ENCODE results near the gene IL5RA.

DNA sequence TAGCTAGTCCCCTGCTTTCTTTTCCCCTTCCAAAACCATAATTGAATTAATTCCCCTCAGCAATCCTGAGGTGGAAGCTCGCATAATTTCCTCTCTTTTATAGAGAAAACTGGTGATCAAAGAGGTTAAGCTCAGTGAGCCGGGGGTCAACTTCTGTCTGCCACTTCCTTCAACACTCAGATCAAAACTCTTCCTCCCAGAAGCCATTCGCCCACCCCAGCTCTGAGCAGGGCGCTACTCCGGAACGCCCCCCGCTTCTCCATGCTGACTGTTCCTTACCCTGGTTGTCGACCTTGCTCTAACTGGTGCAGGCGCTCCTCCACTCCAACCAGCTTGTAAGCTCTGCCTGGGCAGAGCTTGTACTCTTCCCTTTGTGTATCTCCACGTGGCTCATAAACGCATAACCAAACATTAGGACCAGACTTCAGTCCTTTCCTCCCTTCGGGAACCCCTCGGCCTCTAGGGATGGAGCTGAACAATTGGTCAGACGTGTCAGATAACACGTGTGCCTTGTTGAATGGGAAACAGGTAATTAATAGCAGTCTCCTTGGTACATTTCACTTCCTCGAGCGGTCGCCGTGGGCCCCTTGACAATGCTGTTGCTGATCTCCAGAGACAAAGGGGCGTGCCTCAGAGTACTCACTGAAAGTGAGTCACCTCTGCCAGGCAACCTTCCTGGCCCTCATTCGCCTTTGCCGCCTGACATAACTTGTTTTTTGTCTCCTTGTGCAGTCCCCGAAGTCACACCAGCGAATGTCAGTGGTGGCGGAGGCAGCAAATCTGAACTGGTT, 71.8 kb downstream of the IL5RA start:
- TF ChIP-seq POLR2AphosphoS5 (IDR thresholded peaks at IDR 0.05), result no peak
- TF ChIP-seq POLR2A (IDR thresholded peaks at IDR 0.05), result no peak
- TF ChIP-seq, protein P1, sequence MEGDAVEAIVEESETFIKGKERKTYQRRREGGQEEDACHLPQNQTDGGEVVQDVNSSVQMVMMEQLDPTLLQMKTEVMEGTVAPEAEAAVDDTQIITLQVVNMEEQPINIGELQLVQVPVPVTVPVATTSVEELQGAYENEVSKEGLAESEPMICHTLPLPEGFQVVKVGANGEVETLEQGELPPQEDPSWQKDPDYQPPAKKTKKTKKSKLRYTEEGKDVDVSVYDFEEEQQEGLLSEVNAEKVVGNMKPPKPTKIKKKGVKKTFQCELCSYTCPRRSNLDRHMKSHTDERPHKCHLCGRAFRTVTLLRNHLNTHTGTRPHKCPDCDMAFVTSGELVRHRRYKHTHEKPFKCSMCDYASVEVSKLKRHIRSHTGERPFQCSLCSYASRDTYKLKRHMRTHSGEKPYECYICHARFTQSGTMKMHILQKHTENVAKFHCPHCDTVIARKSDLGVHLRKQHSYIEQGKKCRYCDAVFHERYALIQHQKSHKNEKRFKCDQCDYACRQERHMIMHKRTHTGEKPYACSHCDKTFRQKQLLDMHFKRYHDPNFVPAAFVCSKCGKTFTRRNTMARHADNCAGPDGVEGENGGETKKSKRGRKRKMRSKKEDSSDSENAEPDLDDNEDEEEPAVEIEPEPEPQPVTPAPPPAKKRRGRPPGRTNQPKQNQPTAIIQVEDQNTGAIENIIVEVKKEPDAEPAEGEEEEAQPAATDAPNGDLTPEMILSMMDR (IDR thresholded peaks at IDR 0.05), result no peak
